H1 (cell line): ENCODE data around the gene EPHA6. TPM values are rescaled to one million over a fixed set of nuclear protein-coding genes. Genes with fewer than 3 reads are reported as not detected.

Source experiments
- ASH2L ChIP-seq: fragments of 200-600, 300-600 bp; sonication (generic); IDR thresholded peaks from one replicate; pipeline ENCODE4 v1.7.1; 2017; ENCODE audit warnings: low read length
- BACH1 ChIP-seq: IDR thresholded peaks from 2 replicates; pipeline ENCODE4 v1.6.1; 2012; ENCODE audit warnings: low read length, improper control_type of control experiment
- EP300 ChIP-seq, 2 experiments: IDR thresholded peaks; 1 replicate in 1 of 2; 2 replicates in 1 of 2; pipeline ENCODE4 v1.6.1; 2011 to 2012; ENCODE audit warnings: low read depth in 2 of 2, low read length in 2 of 2, mild to moderate bottlenecking in 2 of 2, borderline replicate concordance in 1 of 2, inconsistent platforms in 1 of 2, moderate library complexity in 1 of 2
- HDAC2 ChIP-seq, 2 experiments: fragments of 300-600 bp in 1 of 2; sonication (generic) in 1 of 2; IDR thresholded peaks; 2 replicates each; pipeline ENCODE4 v1.6.1; 2011 to 2012; ENCODE audit warnings: low read depth in 2 of 2, low read length in 2 of 2, mild to moderate bottlenecking in 2 of 2, moderate library complexity in 2 of 2, borderline replicate concordance in 1 of 2, inconsistent platforms in 1 of 2
- KDM4A ChIP-seq: IDR thresholded peaks from one replicate; pipeline ENCODE4 v1.7.1; 2012; ENCODE audit warnings: low read depth, mild to moderate bottlenecking, moderate library complexity, low read length, inconsistent platforms; ENCODE audit not compliant: severe bottlenecking
- MAFK ChIP-seq: IDR thresholded peaks from 2 replicates; pipeline ENCODE4 v1.6.1; 2012; ENCODE audit warnings: low read depth, mild to moderate bottlenecking, improper control_type of control experiment, low read length
- NANOG ChIP-seq: IDR thresholded peaks from 2 replicates; pipeline ENCODE4 v1.6.1; 2011; ENCODE audit warnings: low read length, low read depth, mild to moderate bottlenecking, inconsistent platforms; ENCODE audit not compliant: insufficient read depth, poor library complexity, severe bottlenecking
- PHF8 ChIP-seq: fragments of 200-600 bp; sonication (generic); conservative IDR thresholded peaks from 2 replicates; pipeline ENCODE4 v1.7.1; 2012; ENCODE audit warnings: low read depth, mild to moderate bottlenecking, inconsistent platforms, low read length, moderate library complexity
- RAD21 ChIP-seq, 2 experiments: IDR thresholded peaks in 1 of 2; conservative IDR thresholded peaks in 1 of 2; 2 replicates each; pipeline ENCODE4 v1.6.1; 2011; ENCODE audit warnings: low read depth in 2 of 2, low read length in 2 of 2, improper control_type of control experiment in 1 of 2, inconsistent platforms in 1 of 2, mild to moderate bottlenecking in 1 of 2, moderate library complexity in 1 of 2
- RNF2 ChIP-seq: fragments of 200-900, 300-1000 bp; sonication (generic); IDR thresholded peaks from 2 replicates; pipeline ENCODE4 v1.7.1; 2016; ENCODE audit warnings: borderline replicate concordance, low read depth, mild to moderate bottlenecking, antibody characterized with exemption, low read length; ENCODE audit not compliant: poor library complexity, severe bottlenecking; ENCODE audit errors: missing control alignments
- SIN3A ChIP-seq, 2 experiments: IDR thresholded peaks in 1 of 2; conservative IDR thresholded peaks in 1 of 2; 2 replicates each; pipeline ENCODE4 v1.6.1; 2011 to 2012; ENCODE audit warnings: low read length in 2 of 2, improper control_type of control experiment in 1 of 2, low read depth in 1 of 2, mild to moderate bottlenecking in 1 of 2
- SIRT6 ChIP-seq: IDR thresholded peaks from one replicate; pipeline ENCODE4 v1.7.1; 2012; ENCODE audit warnings: low read length, inconsistent platforms
- SIX5 ChIP-seq: IDR thresholded peaks from 2 replicates; pipeline ENCODE4 v1.6.1; 2011; ENCODE audit warnings: mild to moderate bottlenecking, low read depth, low read length
- SP2 ChIP-seq: IDR thresholded peaks from 2 replicates; pipeline ENCODE4 v1.6.1; 2012; ENCODE audit warnings: mild to moderate bottlenecking, low read length, inconsistent platforms
- TAF7 ChIP-seq: optimal IDR thresholded peaks from 2 replicates; pipeline ENCODE3; 2011; ENCODE audit warnings: low read depth, mild to moderate bottlenecking, inconsistent platforms, low read length, moderate library complexity, borderline replicate concordance
- TCF12 ChIP-seq: IDR thresholded peaks from 2 replicates; pipeline ENCODE4 v1.6.1; 2011; ENCODE audit warnings: low read depth, mild to moderate bottlenecking, low read length
- TEAD4 ChIP-seq: IDR thresholded peaks from 2 replicates; pipeline ENCODE4 v1.6.1; 2012; ENCODE audit warnings: low read depth, low read length, inconsistent platforms, mixed read lengths
- polyA plus RNA-seq, 7 experiments: library from polyadenylated mRNA; depleted of rRNA in 3 of 7; stranded (reverse) in 5 of 7; unstranded in 2 of 7; fragments of >200 nt in 5 of 7; fragments of 200-250 nt in 2 of 7; gene quantifications; 1 replicate in 5 of 7; 2 replicates in 1 of 7; 4 replicates in 1 of 7; pipeline versions ENCODE4 v1.2.1 to v1.2.3, GENCODE V29; 2011 to 2013; ENCODE audit warnings: missing spikeins in 2 of 7, mixed read lengths in 2 of 7
- total RNA-seq: library from RNA; stranded (reverse); fragmentation: NEBNext Ultra II Directional; extraction: Animal tissue kit (Norgen Biotek cat#: 25700); gene quantifications from 2 replicates; pipeline ENCODE4 v1.2.1, GENCODE V29; 2021
- TF ChIP-seq, protein P1 (sequence below): IDR thresholded peaks from 2 replicates; pipeline ENCODE4 v1.6.1; 2011; ENCODE audit warnings: low read depth, mild to moderate bottlenecking, low read length; ENCODE audit not compliant: insufficient read depth
- TF ChIP-seq, protein P2 (sequence below): IDR thresholded peaks from 2 replicates; pipeline ENCODE4 v1.6.1; 2012; ENCODE audit warnings: low read length, inconsistent platforms

EPHA6 gene
- total and polyA plus RNA-seq, 2 of the 8 experiments (the other 6 are each of a cell fraction or from before 2014, with no cell fraction given), result 0.83 to 3.2 TPM

DNA sequence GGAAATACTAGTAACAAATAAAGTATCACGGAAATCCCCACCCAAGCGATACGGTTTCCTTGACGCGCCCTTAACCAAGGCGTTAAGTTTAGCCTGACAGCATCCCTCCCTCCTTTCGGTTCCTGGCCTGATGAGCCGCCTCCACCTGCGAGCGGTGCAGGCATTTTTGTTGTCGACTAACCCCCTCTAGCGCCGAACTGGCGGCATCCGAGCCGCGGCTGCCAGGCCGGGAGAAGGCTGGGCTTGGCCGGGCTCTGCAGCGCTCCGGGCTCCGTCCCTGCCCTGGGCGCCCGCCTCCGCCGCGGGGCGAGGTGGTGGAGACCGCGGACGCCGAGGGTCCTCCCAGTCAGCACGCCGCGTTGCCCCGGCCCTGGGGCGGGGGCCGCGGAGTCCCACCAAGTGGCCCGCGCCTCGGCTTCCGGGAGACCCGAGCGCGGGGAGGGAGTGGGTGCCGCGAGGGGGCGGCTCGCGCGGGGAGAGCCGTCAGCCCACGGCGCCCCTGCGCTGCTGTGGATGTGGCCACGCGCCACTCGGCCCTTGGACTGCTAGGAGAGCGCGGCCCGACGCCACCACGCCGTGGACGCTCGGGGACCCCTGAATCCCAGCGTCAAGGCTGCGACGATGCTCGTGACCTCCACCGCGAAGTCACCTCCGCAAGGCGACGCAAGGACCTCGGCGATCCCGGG lies 1.1 kb upstream of the EPHA6 start (continued):
- TF ChIP-seq NANOG (no peak), SP2 (no peak), RAD21 (IDR thresholded peaks at IDR 0.05 in 1 of 2, conservative IDR thresholded peaks at IDR 0.05 in 1 of 2; ENCODE audit: low read depth in 2 of 2, low read length in 2 of 2) (peak; percentile 89 to 94), TAF7 (no peak), BACH1 (0 out of 2 replicates have a peak, but pooled peaks have one; percentile 18), KDM4A (no peak), SIRT6 (no peak), HDAC2 (IDR thresholded peaks at IDR 0.05; ENCODE audit: borderline replicate concordance in 1 of 2, low read depth in 2 of 2, low read length in 2 of 2) (no peak; a peak in 2 of 4 replicates), ASH2L (peak; percentile 96), TCF12 (no peak), EP300 (IDR thresholded peaks at IDR 0.05; ENCODE audit: borderline replicate concordance in 1 of 2, low read depth in 2 of 2, low read length in 2 of 2) (no peak), TEAD4 (0 out of 2 replicates have a peak, but pooled peaks have one; percentile 32), PHF8 (peak; percentile 28; the same call in 1 of the 2 replicates), RNF2 (peak; percentile 44), MAFK (no peak), SIN3A (conservative IDR thresholded peaks at IDR 0.05 in 1 of 2, IDR thresholded peaks at IDR 0.05 in 1 of 2; ENCODE audit: low read depth in 1 of 2, low read length in 2 of 2) (peak in 1 of 2 experiments; percentile 46; a peak in 1 of 4 replicates), SIX5 (no peak)
- TF ChIP-seq, protein P1, sequence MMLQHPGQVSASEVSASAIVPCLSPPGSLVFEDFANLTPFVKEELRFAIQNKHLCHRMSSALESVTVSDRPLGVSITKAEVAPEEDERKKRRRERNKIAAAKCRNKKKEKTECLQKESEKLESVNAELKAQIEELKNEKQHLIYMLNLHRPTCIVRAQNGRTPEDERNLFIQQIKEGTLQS, result no peak
- TF ChIP-seq, protein P2, sequence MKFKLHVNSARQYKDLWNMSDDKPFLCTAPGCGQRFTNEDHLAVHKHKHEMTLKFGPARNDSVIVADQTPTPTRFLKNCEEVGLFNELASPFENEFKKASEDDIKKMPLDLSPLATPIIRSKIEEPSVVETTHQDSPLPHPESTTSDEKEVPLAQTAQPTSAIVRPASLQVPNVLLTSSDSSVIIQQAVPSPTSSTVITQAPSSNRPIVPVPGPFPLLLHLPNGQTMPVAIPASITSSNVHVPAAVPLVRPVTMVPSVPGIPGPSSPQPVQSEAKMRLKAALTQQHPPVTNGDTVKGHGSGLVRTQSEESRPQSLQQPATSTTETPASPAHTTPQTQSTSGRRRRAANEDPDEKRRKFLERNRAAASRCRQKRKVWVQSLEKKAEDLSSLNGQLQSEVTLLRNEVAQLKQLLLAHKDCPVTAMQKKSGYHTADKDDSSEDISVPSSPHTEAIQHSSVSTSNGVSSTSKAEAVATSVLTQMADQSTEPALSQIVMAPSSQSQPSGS, result no peak
